SJCRH30 (cell line): ENCODE measurements around the gene NEK11. TPM values are rescaled to one million over a fixed set of nuclear protein-coding genes. Genes with fewer than 3 reads are reported as not detected.

Experiments used
- DNase-seq, 2 experiments: peaks; one replicate each; pipeline ENCODE4 v3.0.0-alpha.2; 2015 to 2020
- H3K27ac ChIP-seq: fragments of 250-450 bp; sonication (Bioruptor Pico); 2 replicates; pipeline ENCODE4 v1.5.1; 2020; ENCODE audit warnings: mild to moderate bottlenecking, moderate library complexity
- H3K27me3 ChIP-seq: fragments of 250-450 bp; sonication (Bioruptor Pico); 2 replicates; pipeline ENCODE4 v1.5.1; 2020; ENCODE audit warnings: mild to moderate bottlenecking, moderate library complexity
- H3K36me3 ChIP-seq: fragments of 250-450 bp; sonication (Bioruptor Pico); 2 replicates; pipeline ENCODE4 v1.5.1; 2020; ENCODE audit warnings: mild to moderate bottlenecking, moderate library complexity
- H3K4me1 ChIP-seq: fragments of 250-450 bp; sonication (Bioruptor Pico); 2 replicates; pipeline ENCODE4 v1.5.1; 2020; ENCODE audit warnings: mild to moderate bottlenecking, moderate library complexity
- H3K4me3 ChIP-seq: fragments of 250-450 bp; sonication (Bioruptor Pico); 2 replicates; pipeline ENCODE4 v1.5.1; 2020; ENCODE audit warnings: mild to moderate bottlenecking, moderate library complexity
- H3K9me3 ChIP-seq: fragments of 250-450 bp; sonication (Bioruptor Pico); replicated peaks from 2 replicates; pipeline ENCODE4 v1.5.1; 2020; ENCODE audit warnings: mild to moderate bottlenecking, moderate library complexity
- total RNA-seq: library from RNA; depleted of rRNA; stranded (reverse); fragments of >200 nt; shearing (Covaris generic); gene quantifications from 2 replicates; pipeline ENCODE4 v1.2.3, GENCODE V29; 2014

NEK11 gene
- total RNA-seq, 1 experiment from 2014 or later = 1.9 TPM

- Histone ChIP-seq H3K27ac (no peak overlapping the region), H3K36me3 (no peaks in the 10 kb centered on the region), H3K9me3 (no peaks in the 10 kb centered on the region), H3K4me1 (peaks cover 8% of the 10 kb centered on the region; the same call in 1 of the 2 replicates), H3K4me3 (no peak overlapping the region), H3K27me3 (no peaks in the 10 kb centered on the region)
- peak in 1 of 2 experiments; percentile 26 for DNase-seq
Observed at GRCh38 chr3:131236421-131236820, 209.7 kb downstream of the NEK11 start.

DNA sequence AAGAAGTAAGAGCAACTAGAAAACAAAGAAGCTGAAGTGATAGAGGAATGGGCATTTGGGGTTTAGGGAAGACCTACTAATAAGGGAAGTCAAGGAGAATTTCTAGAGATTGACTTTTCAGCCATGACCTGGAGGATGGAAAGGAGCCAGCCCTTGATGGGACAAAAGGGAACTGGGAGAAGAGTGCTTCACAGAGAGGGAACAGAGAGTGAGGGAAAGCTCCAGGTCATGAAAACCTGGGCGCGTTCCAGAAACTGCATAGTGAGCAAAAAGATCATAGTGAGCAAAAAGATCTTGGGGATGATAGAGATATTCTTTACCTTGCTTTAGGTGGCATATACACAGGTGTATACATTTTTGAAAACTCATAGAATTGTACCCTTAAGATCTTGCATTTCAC, 211.8 kb downstream of the NEK11 start:
- H3K4me3 ChIP-seq = no peak overlapping the region
- no peaks in the 10 kb centered on the region for H3K9me3 ChIP-seq
- no peak overlapping the region for H3K27ac ChIP-seq
- DNase-seq = no peak
- H3K4me1 ChIP-seq = peaks cover 4% of the 10 kb centered on the region; the same call in 1 of the 2 replicates
- H3K36me3 ChIP-seq = no peaks in the 10 kb centered on the region
- H3K27me3 ChIP-seq = no peaks in the 10 kb centered on the region

GRCh38 chr3:131239267-131239666, 212.6 kb downstream of the NEK11 start:
- Histone ChIP-seq H3K9me3 (no peaks in the 10 kb centered on the region), H3K27me3 (no peaks in the 10 kb centered on the region), H3K36me3 (no peaks in the 10 kb centered on the region), H3K27ac (no peak overlapping the region), H3K4me3 (no peak overlapping the region), H3K4me1 (peaks cover 2% of the 10 kb centered on the region; the same call in 1 of the 2 replicates)
- DNase-seq = no peak

DNA sequence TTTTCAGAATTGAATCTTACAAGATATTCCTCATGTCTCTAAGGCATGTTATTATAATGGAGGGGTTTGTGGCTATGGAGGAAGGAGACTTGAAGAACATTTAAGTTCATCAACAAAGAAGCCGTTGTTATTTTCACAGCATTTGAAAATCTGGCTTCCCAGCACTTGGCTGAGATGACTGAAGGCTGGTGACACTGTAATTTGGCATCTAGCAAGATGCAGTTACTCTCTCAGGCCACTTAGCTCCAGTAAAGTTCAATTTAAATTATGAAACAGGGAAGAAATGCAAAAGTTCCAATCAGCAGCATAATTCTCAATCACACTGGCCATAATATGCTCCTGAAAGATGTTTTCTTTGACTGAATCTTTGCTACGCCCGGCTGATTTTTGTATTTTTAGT, 215.5 kb downstream of the NEK11 start:
- H3K36me3 ChIP-seq = no peaks in the 10 kb centered on the region
- H3K27me3 ChIP-seq = 0 out of 2 replicates have a peak, but pooled peaks cover 3% of the 10 kb centered on the region
- no peak overlapping the region for H3K27ac ChIP-seq
- H3K9me3 ChIP-seq = no peaks in the 10 kb centered on the region
- no peak for DNase-seq
- H3K4me1 ChIP-seq = no peaks in the 10 kb centered on the region
- no peak overlapping the region for H3K4me3 ChIP-seq

DNA sequence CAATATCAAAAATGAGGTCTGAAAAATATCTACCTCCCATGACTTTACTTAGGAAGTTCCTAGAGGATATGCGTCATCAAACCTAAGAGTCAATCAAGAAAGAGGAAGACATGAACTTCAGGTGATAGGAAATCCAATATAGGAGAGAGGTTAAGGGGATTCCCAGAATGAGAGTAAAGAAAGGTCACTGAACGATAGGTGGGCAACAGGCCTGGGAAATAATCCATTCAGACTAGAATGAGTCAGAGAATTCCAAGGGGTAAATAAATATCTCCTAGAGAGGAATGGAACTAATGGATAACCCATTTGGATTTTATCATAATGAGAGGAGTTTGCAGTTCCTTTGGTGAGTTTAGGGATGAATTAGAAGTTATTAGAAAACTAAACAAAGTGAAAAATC, 223.8 kb downstream of the NEK11 start:
- no peaks in the 10 kb centered on the region for H3K36me3 ChIP-seq
- H3K4me3 ChIP-seq = no peak overlapping the region
- H3K27me3 ChIP-seq = 0 out of 2 replicates have a peak, but pooled peaks cover 3% of the 10 kb centered on the region
- DNase-seq = no peak
- H3K9me3 ChIP-seq = no peaks in the 10 kb centered on the region
- H3K4me1 ChIP-seq = no peaks in the 10 kb centered on the region
- no peak overlapping the region for H3K27ac ChIP-seq

DNA sequence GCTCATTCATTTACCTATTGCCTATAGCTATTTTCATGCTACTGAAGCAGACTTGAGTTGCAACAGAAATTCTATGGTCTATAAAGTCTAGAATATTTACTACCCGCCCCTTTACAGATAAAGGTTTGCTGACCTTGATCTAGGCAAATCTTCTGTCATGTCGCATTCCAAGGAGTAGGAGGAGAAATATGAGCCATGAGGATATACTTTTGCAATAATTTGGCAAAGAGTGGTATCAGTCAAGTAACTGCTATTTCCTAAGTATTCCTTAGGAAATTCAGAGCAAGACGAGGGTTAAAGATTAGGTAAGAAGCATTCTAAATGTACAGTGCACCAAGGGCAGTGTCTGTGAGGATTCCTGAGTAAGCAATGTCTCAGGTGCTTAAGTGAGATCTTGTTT, 233.8 kb downstream of the NEK11 start:
- DNase-seq = no peak
- Histone ChIP-seq H3K4me1 (no peaks in the 10 kb centered on the region), H3K9me3 (no peaks in the 10 kb centered on the region), H3K27ac (no peak overlapping the region), H3K27me3 (no peaks in the 10 kb centered on the region), H3K4me3 (no peak overlapping the region), H3K36me3 (no peaks in the 10 kb centered on the region)

GRCh38 chr3:131261104-131261503, 234.4 kb downstream of the NEK11 start:
- H3K4me3 ChIP-seq = no peak overlapping the region
- no peaks in the 10 kb centered on the region for H3K27me3 ChIP-seq

GRCh38 chr3:131275556-131275955, 248.9 kb downstream of the NEK11 start:
- no peaks in the 10 kb centered on the region for H3K36me3 ChIP-seq
- no peak overlapping the region for H3K4me3 ChIP-seq
- H3K27me3 ChIP-seq = no peaks in the 10 kb centered on the region
- DNase-seq = no peak
- H3K27ac ChIP-seq = no peak overlapping the region
- no peaks in the 10 kb centered on the region for H3K4me1 ChIP-seq
- no peaks in the 10 kb centered on the region; the same call in 1 of the 2 replicates for H3K9me3 ChIP-seq

More at GRCh38 chr3:131261104-131261503, 234.4 kb downstream of the NEK11 start:
- DNase-seq = no peak
- H3K36me3 ChIP-seq = no peaks in the 10 kb centered on the region
- H3K27ac ChIP-seq = no peak overlapping the region
- no peaks in the 10 kb centered on the region for H3K9me3 ChIP-seq
- no peaks in the 10 kb centered on the region for H3K4me1 ChIP-seq

GRCh38 chr3:131277836-131278497, 251.3 kb downstream of the NEK11 start:
- no peaks in the 10 kb centered on the region for H3K36me3 ChIP-seq
- H3K9me3 ChIP-seq = no peaks in the 10 kb centered on the region; the same call in 1 of the 2 replicates
- H3K4me3 ChIP-seq = no peak overlapping the region
- H3K27me3 ChIP-seq = no peaks in the 10 kb centered on the region
- DNase-seq = no peak
- H3K4me1 ChIP-seq = no peaks in the 10 kb centered on the region
- no peak overlapping the region for H3K27ac ChIP-seq

DNA sequence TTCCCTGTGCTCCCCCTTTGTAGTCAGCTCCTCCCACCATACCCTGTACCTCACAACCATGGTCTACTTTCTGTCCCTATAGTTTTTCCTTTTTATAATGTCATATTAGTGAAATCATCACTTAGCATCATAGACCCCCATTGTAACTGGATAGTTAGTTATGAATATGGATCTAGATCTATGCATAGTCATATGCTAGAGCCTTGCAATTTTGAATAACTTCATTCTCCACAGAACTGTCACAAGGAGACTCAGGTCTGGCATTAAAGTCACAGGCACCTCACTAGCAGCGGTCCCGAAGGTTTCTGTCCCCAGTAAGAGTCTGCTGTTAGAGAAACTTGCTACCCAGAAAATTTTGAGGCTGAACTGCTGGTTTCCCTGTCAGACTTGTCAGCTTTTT, 252.9 kb downstream of the NEK11 start:
- no peaks in the 10 kb centered on the region for H3K4me1 ChIP-seq
- no peak for DNase-seq
- H3K27ac ChIP-seq = no peak overlapping the region

DNA sequence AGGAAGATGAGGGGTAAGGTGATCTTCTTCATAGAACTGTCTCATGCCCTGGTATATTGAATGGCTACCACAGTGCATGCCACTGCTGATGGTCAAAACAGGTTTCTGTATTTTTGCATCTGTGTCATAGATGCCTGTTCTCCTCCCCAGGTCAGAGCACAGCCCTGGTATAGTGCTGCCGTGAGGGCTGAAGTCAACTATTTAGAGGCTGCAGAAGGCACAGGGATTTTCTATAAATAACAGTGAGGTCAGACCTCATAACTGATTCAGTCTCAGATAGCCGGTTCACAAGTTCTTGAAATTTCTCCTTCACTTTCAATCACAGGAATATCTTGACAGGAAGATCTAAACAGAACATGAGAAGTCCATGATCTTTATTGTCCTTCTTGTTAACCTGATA, 255.7 kb downstream of the NEK11 start:
- no peak overlapping the region for H3K27ac ChIP-seq
- no peaks in the 10 kb centered on the region for H3K27me3 ChIP-seq
- H3K9me3 ChIP-seq = no peaks in the 10 kb centered on the region
- no peaks in the 10 kb centered on the region for H3K4me1 ChIP-seq
- H3K36me3 ChIP-seq = no peaks in the 10 kb centered on the region
- no peak for DNase-seq
- no peak overlapping the region for H3K4me3 ChIP-seq

More for the DNA sequence above, 252.9 kb downstream of the NEK11 start:
- no peaks in the 10 kb centered on the region for H3K27me3 ChIP-seq
- no peaks in the 10 kb centered on the region for H3K36me3 ChIP-seq
- no peaks in the 10 kb centered on the region for H3K9me3 ChIP-seq
- H3K4me3 ChIP-seq = no peak overlapping the region

- H3K27ac ChIP-seq = no peak overlapping the region
Observed at GRCh38 chr3:131282967-131283366, 256.3 kb downstream of the NEK11 start.

DNA sequence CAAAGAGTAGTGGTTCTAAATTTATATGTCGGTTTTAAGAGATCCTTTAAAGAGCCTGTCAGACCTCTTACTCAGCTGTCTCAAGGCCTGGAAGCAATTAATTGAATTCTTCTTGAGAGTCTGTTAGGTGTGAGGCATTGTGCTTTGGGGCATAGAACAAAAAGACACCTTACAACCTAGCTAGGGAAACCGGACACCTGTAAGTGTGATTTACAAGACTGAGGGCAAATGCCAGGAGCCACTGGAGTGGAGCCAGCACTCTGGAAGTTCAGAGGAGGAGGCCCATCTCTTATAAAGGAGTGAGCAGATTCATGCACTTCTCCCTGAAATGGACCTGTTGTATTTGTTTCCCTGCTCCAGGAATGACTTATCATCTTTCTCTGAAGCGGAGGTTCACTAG, 257.2 kb downstream of the NEK11 start:
- Histone ChIP-seq H3K27me3 (no peaks in the 10 kb centered on the region), H3K4me1 (no peaks in the 10 kb centered on the region), H3K36me3 (no peaks in the 10 kb centered on the region), H3K4me3 (no peak overlapping the region), H3K9me3 (no peaks in the 10 kb centered on the region), H3K27ac (no peak overlapping the region)
- no peak for DNase-seq

More at GRCh38 chr3:131282967-131283366, 256.3 kb downstream of the NEK11 start:
- H3K36me3 ChIP-seq = no peaks in the 10 kb centered on the region
- H3K27me3 ChIP-seq = no peaks in the 10 kb centered on the region
- no peak overlapping the region for H3K4me3 ChIP-seq
- no peaks in the 10 kb centered on the region for H3K4me1 ChIP-seq
- no peak for DNase-seq
- H3K9me3 ChIP-seq = no peaks in the 10 kb centered on the region

DNA sequence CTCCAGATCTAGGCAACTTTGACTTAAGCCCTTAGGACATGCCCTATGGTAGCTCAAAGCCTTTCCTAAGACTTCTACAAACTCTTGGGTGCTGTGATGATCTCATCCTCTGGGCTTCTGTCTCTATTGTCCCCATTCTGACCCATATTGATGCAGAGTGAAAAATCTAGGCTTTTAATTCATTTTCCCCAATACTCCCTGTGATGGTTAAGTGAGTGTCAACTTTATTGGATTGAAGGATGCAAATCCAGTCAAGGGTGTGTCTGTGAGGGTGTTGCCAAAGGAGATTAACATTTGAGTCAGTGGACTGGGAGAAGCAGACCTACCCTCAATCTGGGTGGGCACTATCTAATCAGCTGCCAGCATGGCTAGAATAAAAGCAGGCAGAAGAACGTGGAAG, 257.6 kb downstream of the NEK11 start:
- Histone ChIP-seq H3K36me3 (no peaks in the 10 kb centered on the region), H3K4me1 (no peaks in the 10 kb centered on the region), H3K27ac (no peak overlapping the region), H3K9me3 (no peaks in the 10 kb centered on the region), H3K4me3 (no peak overlapping the region), H3K27me3 (no peaks in the 10 kb centered on the region)
- no peak for DNase-seq

- H3K9me3 ChIP-seq = no peaks in the 10 kb centered on the region
- H3K4me3 ChIP-seq = no peak overlapping the region
- H3K36me3 ChIP-seq = no peaks in the 10 kb centered on the region
- no peak overlapping the region for H3K27ac ChIP-seq
- H3K4me1 ChIP-seq = no peaks in the 10 kb centered on the region
- no peak for DNase-seq
- no peaks in the 10 kb centered on the region for H3K27me3 ChIP-seq
Observed at GRCh38 chr3:131285456-131285855, 258.8 kb downstream of the NEK11 start.

DNA sequence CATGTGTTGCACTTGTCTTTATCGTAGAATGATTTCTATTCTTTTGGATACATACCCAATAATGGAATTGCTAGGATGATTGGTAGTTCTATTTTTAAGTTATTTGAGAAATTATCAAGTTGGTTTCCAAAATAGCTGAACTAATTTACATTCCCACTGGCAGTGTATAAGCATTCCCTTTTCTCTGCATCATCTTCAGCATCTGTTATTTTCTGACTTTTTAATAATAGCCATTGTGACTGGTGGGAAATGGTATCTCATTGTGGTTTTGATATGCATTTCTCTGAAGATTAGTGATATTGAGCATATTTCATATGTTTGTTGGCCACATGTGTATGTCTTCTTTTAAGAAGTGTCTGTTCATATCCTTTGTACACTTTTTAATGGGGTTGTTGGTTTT, 273.2 kb downstream of the NEK11 start:
- Histone ChIP-seq H3K4me1 (no peaks in the 10 kb centered on the region), H3K27me3 (no peaks in the 10 kb centered on the region), H3K4me3 (no peak overlapping the region), H3K9me3 (no peaks in the 10 kb centered on the region), H3K27ac (no peak overlapping the region), H3K36me3 (no peaks in the 10 kb centered on the region)
- DNase-seq = no peak
